NB4 (cell line): ENCODE measurements around the gene CCP110.

Source experiments
- DNase-seq: peaks from one replicate; pipeline ENCODE4 v3.0.0; 2010; ENCODE audit warnings: low read depth
- H3K4me3 ChIP-seq: one replicate; pipeline ENCODE4 v1.5.1; 2011; ENCODE audit warnings: mild to moderate bottlenecking, low read depth, low read length, moderate library complexity
- CTCF ChIP-seq: IDR thresholded peaks from one replicate; pipeline ENCODE4 v1.5.1; 2012; ENCODE audit warnings: low read depth, low read length
- MAX ChIP-seq: IDR thresholded peaks from 2 replicates; pipeline ENCODE4 v1.6.1; 2011; ENCODE audit warnings: low read depth, low read length
- MYC ChIP-seq: IDR thresholded peaks from 2 replicates; pipeline ENCODE4 v1.6.1; 2011; ENCODE audit warnings: low read depth, low read length
- POLR2A ChIP-seq: IDR thresholded peaks from 2 replicates; pipeline ENCODE4 v1.6.1; 2011; ENCODE audit warnings: mild to moderate bottlenecking; ENCODE audit not compliant: insufficient read length; ENCODE audit errors: extremely low read depth

Gene CCP110

GRCh38 chr16:19563377-19563776, 39.6 kb downstream of the CCP110 start:
- no peak for DNase-seq
- H3K4me3 ChIP-seq: no peak overlapping the region
- TF ChIP-seq MAX (no peak), CTCF (no peak), MYC (no peak), POLR2A (no peak)

GRCh38 chr16:19566362-19566761, 42.6 kb downstream of the CCP110 start:
- TF ChIP-seq MYC: no peak
- TF ChIP-seq MAX: no peak
- TF ChIP-seq POLR2A: no peak
- no peak for TF ChIP-seq CTCF
- no peak overlapping the region for H3K4me3 ChIP-seq

GRCh38 chr16:19567560-19567959, 43.8 kb downstream of the CCP110 start:
- no peak for TF ChIP-seq MYC
- TF ChIP-seq POLR2A: no peak
- TF ChIP-seq MAX: no peak
- no peak for TF ChIP-seq CTCF
- no peak overlapping the region for H3K4me3 ChIP-seq
- DNase-seq: no peak

More at GRCh38 chr16:19566362-19566761, 42.6 kb downstream of the CCP110 start:
- no peak for DNase-seq

GRCh38 chr16:19573997-19574396, 50.3 kb downstream of the CCP110 start:
- TF ChIP-seq MYC (no peak), MAX (no peak)
- H3K4me3 ChIP-seq: no peak overlapping the region
- DNase-seq: no peak

GRCh38 chr16:19574615-19575014, 50.9 kb downstream of the CCP110 start:
- no peak overlapping the region for H3K4me3 ChIP-seq
- TF ChIP-seq POLR2A: no peak
- no peak for TF ChIP-seq CTCF
- no peak for TF ChIP-seq MYC
- TF ChIP-seq MAX: no peak
- no peak for DNase-seq

- TF ChIP-seq CTCF (no peak), MYC (no peak), MAX (no peak), POLR2A (no peak)
- DNase-seq: no peak
- H3K4me3 ChIP-seq: no peak overlapping the region
Observed at GRCh38 chr16:19578378-19578971, 54.7 kb downstream of the CCP110 start.
